H9 (cell line): Measurements from ENCODE around the gene URB1. TPM values are rescaled to one million over a fixed set of nuclear protein-coding genes. Genes with fewer than 3 reads are reported as not detected.

Experiments used
- DNase-seq: peaks from one replicate; pipeline ENCODE4 v3.0.0-alpha.2; 2017
- H2AFZ ChIP-seq: one replicate; pipeline ENCODE4 v1.6.1; 2013; ENCODE audit warnings: mild to moderate bottlenecking, low read length, control low read depth, moderate library complexity
- H2AK5ac ChIP-seq: 2 replicates; pipeline ENCODE4 v1.6.1; 2013; ENCODE audit warnings: low read length, control low read depth, mixed read lengths; ENCODE audit not compliant: insufficient read length
- H2BK120ac ChIP-seq: one replicate; pipeline ENCODE4 v1.6.1; 2013; ENCODE audit warnings: low read depth, mild to moderate bottlenecking, low read length, control low read depth, inconsistent platforms; ENCODE audit not compliant: poor library complexity, severe bottlenecking
- H2BK12ac ChIP-seq: 2 replicates; pipeline ENCODE4 v1.6.1; 2013; ENCODE audit warnings: low read length, control low read depth, mixed read lengths, low read depth; ENCODE audit not compliant: insufficient read length
- H2BK15ac ChIP-seq: 2 replicates; pipeline ENCODE4 v1.6.1; 2013; ENCODE audit warnings: low read depth, low read length, control low read depth
- H2BK20ac ChIP-seq: one replicate; pipeline ENCODE4 v1.6.1; 2013; ENCODE audit warnings: low read depth, mild to moderate bottlenecking, low read length, control low read depth, inconsistent platforms; ENCODE audit not compliant: poor library complexity, severe bottlenecking
- H2BK5ac ChIP-seq: 2 replicates; pipeline ENCODE4 v1.6.1; 2013; ENCODE audit warnings: low read length, control low read depth, mixed read lengths; ENCODE audit not compliant: insufficient read length
- H3K14ac ChIP-seq: 2 replicates; pipeline ENCODE4 v1.6.1; 2013; ENCODE audit warnings: low read length, control low read depth; ENCODE audit not compliant: insufficient read depth
- H3K18ac ChIP-seq: 2 replicates; pipeline ENCODE4 v1.6.1; 2013; ENCODE audit warnings: low read depth, mild to moderate bottlenecking, mixed read lengths, low read length, control low read depth; ENCODE audit not compliant: insufficient read length
- H3K23ac ChIP-seq: 2 replicates; pipeline ENCODE4 v1.6.1; 2013; ENCODE audit warnings: low read length, control low read depth, mixed read lengths, low read depth; ENCODE audit not compliant: insufficient read length
- H3K23me2 ChIP-seq: 2 replicates; pipeline ENCODE4 v1.6.1; 2013; ENCODE audit warnings: low read depth, mild to moderate bottlenecking, mixed read lengths, low read length, control low read depth; ENCODE audit not compliant: insufficient read length, poor library complexity, severe bottlenecking
- H3K27ac ChIP-seq: 2 replicates; pipeline ENCODE4 v1.5.1; 2013; ENCODE audit warnings: low read length, control low read depth, mixed read lengths, low read depth; ENCODE audit not compliant: insufficient read length
- H3K27me3 ChIP-seq: 2 replicates; pipeline ENCODE4 v1.6.1; 2013; ENCODE audit warnings: low read length, control low read depth, inconsistent platforms; ENCODE audit not compliant: insufficient read depth
- H3K4ac ChIP-seq: 2 replicates; pipeline ENCODE4 v1.6.1; 2013; ENCODE audit warnings: low read depth, mild to moderate bottlenecking, control low read depth, inconsistent platforms, low read length, moderate library complexity
- H3K4me1 ChIP-seq: 2 replicates; pipeline ENCODE4 v1.6.1; 2013; ENCODE audit warnings: low read length, control low read depth, inconsistent platforms; ENCODE audit not compliant: insufficient read depth
- H3K4me2 ChIP-seq: 2 replicates; pipeline ENCODE4 v1.6.1; 2013; ENCODE audit warnings: low read length, control low read depth, mixed read lengths; ENCODE audit not compliant: insufficient read length, insufficient read depth
- H3K56ac ChIP-seq: 2 replicates; pipeline ENCODE4 v1.6.1; 2013; ENCODE audit warnings: low read depth, mild to moderate bottlenecking, mixed read lengths, low read length, control low read depth; ENCODE audit not compliant: insufficient read length
- H3K79me1 ChIP-seq: 2 replicates; pipeline ENCODE4 v1.6.1; 2013; ENCODE audit warnings: low read depth, mild to moderate bottlenecking, moderate library complexity, low read length, control low read depth, inconsistent platforms; ENCODE audit not compliant: insufficient read depth, poor library complexity, severe bottlenecking
- H3K79me2 ChIP-seq: 2 replicates; pipeline ENCODE4 v1.6.1; 2013; ENCODE audit warnings: low read length, control low read depth, inconsistent platforms; ENCODE audit not compliant: insufficient read depth
- H3K9ac ChIP-seq: 2 replicates; pipeline ENCODE4 v1.6.1; 2013; ENCODE audit warnings: low read length, control low read depth, mixed read lengths; ENCODE audit not compliant: insufficient read length; ENCODE audit errors: extremely low read depth
- H3K9me3 ChIP-seq: one replicate; pipeline ENCODE4 v1.6.1; 2013; ENCODE audit warnings: low read depth, low read length, inconsistent platforms; ENCODE audit not compliant: control insufficient read depth
- H3T11ph ChIP-seq: one replicate; pipeline ENCODE4 v1.6.1; 2013; ENCODE audit warnings: mild to moderate bottlenecking, low read length, control low read depth, inconsistent platforms
- H4K20me1 ChIP-seq: one replicate; pipeline ENCODE4 v1.6.1; 2013; ENCODE audit not compliant: control insufficient read depth, insufficient read length, insufficient read depth
- H4K5ac ChIP-seq: 2 replicates; pipeline ENCODE4 v1.6.1; 2013; ENCODE audit warnings: low read depth, mild to moderate bottlenecking, mixed read lengths, low read length, control low read depth; ENCODE audit not compliant: insufficient read length
- H4K8ac ChIP-seq: replicated peaks from 2 replicates; pipeline ENCODE4 v1.6.1; 2013; ENCODE audit warnings: low read length, control low read depth, mixed read lengths, low read depth; ENCODE audit not compliant: insufficient read length
- H4K91ac ChIP-seq: 2 replicates; pipeline ENCODE4 v1.6.1; 2013; ENCODE audit warnings: low read depth, mild to moderate bottlenecking, moderate library complexity, mixed read lengths, low read length, control low read depth; ENCODE audit not compliant: insufficient read length
- H3K27ac Mint-ChIP-seq, 3 experiments: 2 replicates in 2 of 3; 3 replicates in 1 of 3; pipeline ENCODE4 v1.8.0; 2020 to 2021; ENCODE audit warnings: mixed read lengths in 3 of 3, mild to moderate bottlenecking in 1 of 3, moderate library complexity in 1 of 3
- H3K27me3 Mint-ChIP-seq: 2 replicates; pipeline ENCODE4 v1.8.0; 2021; ENCODE audit warnings: low read depth, mild to moderate bottlenecking, moderate library complexity, mixed read lengths
- H3K36me3 Mint-ChIP-seq, 3 experiments: 2 replicates in 2 of 3; 3 replicates in 1 of 3; pipeline ENCODE4 v1.8.0; 2020 to 2021; ENCODE audit warnings: low read depth in 3 of 3, mixed read lengths in 3 of 3; ENCODE audit not compliant: insufficient read depth in 1 of 3
- H3K4me1 Mint-ChIP-seq, 2 experiments: 2 replicates each; pipeline ENCODE4 v1.8.0; 2020; ENCODE audit warnings: mixed read lengths in 2 of 2
- H3K4me3 Mint-ChIP-seq, 2 experiments: 2 replicates in 1 of 2; 3 replicates in 1 of 2; pipeline ENCODE4 v1.8.0; 2020 to 2021; ENCODE audit warnings: mild to moderate bottlenecking in 2 of 2, mixed read lengths in 2 of 2, moderate library complexity in 1 of 2
- H3K9me3 Mint-ChIP-seq, 2 experiments: 2 replicates in 1 of 2; 3 replicates in 1 of 2; pipeline ENCODE4 v1.8.0; 2020; ENCODE audit warnings: mild to moderate bottlenecking in 2 of 2, mixed read lengths in 2 of 2, moderate library complexity in 1 of 2
- WGBS: extraction: QIAGEN DNeasy Blood & Tissue Kit; methylation state at CpG from one replicate; pipeline ENCODE4 v1.1.7; 2013; ENCODE audit warnings: missing lambda C conversion rate, low lambda C conversion rate, mixed read lengths; ENCODE audit not compliant: insufficient read length; ENCODE audit errors: extremely low coverage; 5-methylcytosine and 5-hydroxymethylcytosine counted together
- total RNA-seq: library from RNA; stranded (reverse); gene quantifications from 2 replicates; pipeline ENCODE4 v1.2.1, GENCODE V29; 2021
- TF ChIP-seq, protein P1 (sequence below): fragments of 200-600 bp; sonication (generic); conservative IDR thresholded peaks from 3 replicates; pipeline ENCODE4 v1.8.0; 2021; ENCODE audit warnings: antibody characterized with exemption, mild to moderate bottlenecking

Gene URB1
- total RNA-seq, 1 experiment from 2014 or later, result 23.5 TPM

- Histone ChIP-seq H2BK20ac (no peak overlapping the region), H3K9me3 (no peaks in the 10 kb centered on the region), H3K4me1 (no peaks in the 10 kb centered on the region), H4K8ac (no peak overlapping the region), H3K27me3 (no peaks in the 10 kb centered on the region), H3K4ac (no peak overlapping the region), H3K23ac (no peak overlapping the region), H3K9ac (no peak overlapping the region), H2BK120ac (no peak overlapping the region), H3K27ac (no peak overlapping the region), H3K4me2 (no peak overlapping the region), H3T11ph (no peak overlapping the region), H3K18ac (no peak overlapping the region), H2BK15ac (no peak overlapping the region), H4K20me1 (no peaks in the 10 kb centered on the region), H3K56ac (no peak overlapping the region), H4K91ac (no peak overlapping the region), H3K23me2 (no peaks in the 10 kb centered on the region), H2BK12ac (no peak overlapping the region), H2AK5ac (no peak overlapping the region), H3K14ac (no peak overlapping the region), H4K5ac (no peak overlapping the region), H2AFZ (no peak overlapping the region), H2BK5ac (no peak overlapping the region), H3K79me2 (no peaks in the 10 kb centered on the region), H3K79me1 (no peaks in the 10 kb centered on the region)
- TF ChIP-seq, protein P1, sequence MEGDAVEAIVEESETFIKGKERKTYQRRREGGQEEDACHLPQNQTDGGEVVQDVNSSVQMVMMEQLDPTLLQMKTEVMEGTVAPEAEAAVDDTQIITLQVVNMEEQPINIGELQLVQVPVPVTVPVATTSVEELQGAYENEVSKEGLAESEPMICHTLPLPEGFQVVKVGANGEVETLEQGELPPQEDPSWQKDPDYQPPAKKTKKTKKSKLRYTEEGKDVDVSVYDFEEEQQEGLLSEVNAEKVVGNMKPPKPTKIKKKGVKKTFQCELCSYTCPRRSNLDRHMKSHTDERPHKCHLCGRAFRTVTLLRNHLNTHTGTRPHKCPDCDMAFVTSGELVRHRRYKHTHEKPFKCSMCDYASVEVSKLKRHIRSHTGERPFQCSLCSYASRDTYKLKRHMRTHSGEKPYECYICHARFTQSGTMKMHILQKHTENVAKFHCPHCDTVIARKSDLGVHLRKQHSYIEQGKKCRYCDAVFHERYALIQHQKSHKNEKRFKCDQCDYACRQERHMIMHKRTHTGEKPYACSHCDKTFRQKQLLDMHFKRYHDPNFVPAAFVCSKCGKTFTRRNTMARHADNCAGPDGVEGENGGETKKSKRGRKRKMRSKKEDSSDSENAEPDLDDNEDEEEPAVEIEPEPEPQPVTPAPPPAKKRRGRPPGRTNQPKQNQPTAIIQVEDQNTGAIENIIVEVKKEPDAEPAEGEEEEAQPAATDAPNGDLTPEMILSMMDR, result no peak
- Mint-ChIP-seq H3K36me3 (peaks cover 0 to 10% (median 5%) of the 10 kb centered on the region in 3 experiments; a peak in 5 of 7 replicates), H3K4me1 (no peaks in the 10 kb centered on the region), H3K4me3 (no peak overlapping the region), H3K27me3 (no peaks in the 10 kb centered on the region), H3K27ac (no peak overlapping the region), H3K9me3 (no peaks in the 10 kb centered on the region)
- WGBS, result no CpG with 5 or more reads among the region's 6 CpGs
- DNase-seq, result no peak
Observed at GRCh38 chr21:32298148-32298559, 94.7 kb downstream of the URB1 start.
